Activated CD8-positive, alpha-beta memory T cell treated with anti-CD3 and anti-CD28 coated beads for 36 hours (primary cell): ENCODE data around the gene ATXN2. TPM values are rescaled to one million over a fixed set of nuclear protein-coding genes. Genes with fewer than 3 reads are reported as not detected.

ENCODE experiments used
- CTCF ChIA-PET: fragments of 350-600 bp; sonication (Branson Sonifier 250); formaldehyde crosslinking; loops from one replicate; lab custom pipeline; 2021; ENCODE audit warnings: antibody characterized with exemption; lab: Charles Lee
- POLR2A ChIA-PET: fragments of 350-600 bp; sonication (Branson Sonifier 250); formaldehyde crosslinking; loops from one replicate; lab custom pipeline; 2021; ENCODE audit warnings: antibody characterized with exemption; lab: Charles Lee
- total RNA-seq, 2 experiments: library from RNA; stranded (reverse); gene quantifications; one replicate each; pipeline ENCODE4 v1.2.3, GENCODE V29; 2021

Gene ATXN2
- total RNA-seq, 2 experiments from 2014 or later: 40.8 to 46.3 TPM

DNA sequence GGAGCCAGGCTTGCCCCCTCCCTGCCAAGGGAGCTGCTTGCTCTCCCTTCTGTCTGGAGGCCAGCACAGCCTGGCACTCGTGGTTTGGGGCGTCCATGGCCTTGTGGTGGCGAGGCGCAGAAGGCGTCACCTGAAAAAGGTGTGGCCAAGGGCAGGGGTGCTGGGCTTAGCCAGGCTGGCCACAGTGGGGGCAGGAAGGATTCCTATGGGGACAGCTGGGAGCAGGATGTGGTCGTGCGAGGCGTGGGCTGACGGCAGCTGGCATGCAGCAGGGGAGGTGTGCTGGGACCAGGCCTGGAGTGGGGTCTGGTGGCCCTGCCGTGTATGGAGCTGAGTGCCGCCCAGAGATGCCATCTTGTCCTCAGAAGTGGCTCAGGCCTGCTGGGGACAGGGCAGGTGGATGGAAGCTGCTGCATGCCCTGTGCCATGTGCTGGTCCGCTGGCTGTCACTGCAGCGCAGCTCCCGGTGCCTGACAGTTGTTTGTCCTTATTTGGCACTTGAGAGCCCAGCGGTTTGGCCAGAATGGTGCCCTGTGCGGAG lies 163.4 kb downstream of the ATXN2 start:
- CTCF ChIA-PET: interaction anchor here (1.0 to 3.6 kb wide), 8 partner anchors 8 to 39 kb away, joined by 3 to 27 read pairs (median 8); no protein-coding TSS in a partner anchor
- POLR2A ChIA-PET: interaction anchor here (2.2 to 2.5 kb wide), 2 partner anchors 9 to 31 kb away, joined by 18 to 28 read pairs; partner anchors contain the start of gene SH2B3

DNA sequence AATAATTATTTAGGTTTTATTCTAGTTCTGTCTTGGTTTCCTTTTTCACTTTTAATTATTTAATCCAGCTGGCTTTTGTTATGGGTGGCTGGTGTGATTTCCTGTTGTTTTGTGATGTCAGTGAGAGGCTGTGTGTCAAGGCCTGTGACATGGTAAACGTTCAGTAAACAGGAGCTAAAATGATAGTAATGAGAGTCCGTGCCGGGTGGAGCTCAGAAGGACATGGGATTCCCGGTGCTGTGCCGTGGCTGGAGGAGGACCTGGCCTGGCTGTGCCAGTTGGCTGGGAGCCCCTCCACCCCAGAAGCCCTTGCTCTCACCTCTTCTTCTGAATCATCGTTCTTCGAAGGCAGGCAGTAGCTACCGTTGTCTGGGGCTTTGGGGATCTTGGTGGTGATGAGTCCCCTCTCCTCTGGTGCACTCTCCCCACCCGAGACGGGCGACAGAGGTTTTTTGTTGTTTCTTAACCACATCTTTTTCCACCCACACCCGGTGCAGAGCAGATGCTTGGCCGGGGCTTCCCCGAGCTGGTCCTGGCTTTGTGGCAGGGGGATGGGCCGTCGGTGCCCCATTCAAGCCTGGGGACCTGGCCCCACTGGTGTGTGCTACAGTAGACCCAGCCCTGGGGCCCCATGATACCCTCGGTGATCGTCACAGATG lies 164.3 kb downstream of the ATXN2 start:
- CTCF ChIA-PET: interaction anchor here (0.6 to 3.6 kb wide), 10 partner anchors 9 to 103 kb away, joined by 3 to 27 read pairs (median 6); no protein-coding TSS in a partner anchor
- POLR2A ChIA-PET: interaction anchor here (0.8 to 2.5 kb wide), 3 partner anchors 10 to 34 kb away, joined by 3 to 28 read pairs (median 18); partner anchors contain the start of gene SH2B3

DNA sequence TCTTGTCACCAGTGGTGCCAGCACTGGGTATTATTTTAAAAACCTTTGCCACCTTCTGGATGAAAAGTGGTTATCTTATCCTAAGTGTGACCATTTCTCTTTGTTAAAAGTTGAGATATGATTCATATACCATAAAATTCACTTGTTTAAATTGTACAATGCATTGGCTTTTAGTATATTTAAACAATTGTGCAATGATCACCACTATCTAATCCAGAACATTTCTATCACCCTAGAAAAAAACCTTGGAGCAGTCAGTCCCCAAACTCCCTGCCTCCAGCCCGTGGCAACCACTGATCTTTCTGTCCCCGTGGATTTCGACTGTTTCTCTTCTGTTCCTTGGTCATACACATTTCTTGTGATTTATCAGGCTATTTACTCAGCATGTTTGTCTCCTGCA lies 165.1 kb downstream of the ATXN2 start:
- POLR2A ChIA-PET: interaction anchor here (0.8 to 2.5 kb wide), 3 partner anchors 10 to 34 kb away, joined by 3 to 28 read pairs (median 18); partner anchors contain the start of gene SH2B3

DNA sequence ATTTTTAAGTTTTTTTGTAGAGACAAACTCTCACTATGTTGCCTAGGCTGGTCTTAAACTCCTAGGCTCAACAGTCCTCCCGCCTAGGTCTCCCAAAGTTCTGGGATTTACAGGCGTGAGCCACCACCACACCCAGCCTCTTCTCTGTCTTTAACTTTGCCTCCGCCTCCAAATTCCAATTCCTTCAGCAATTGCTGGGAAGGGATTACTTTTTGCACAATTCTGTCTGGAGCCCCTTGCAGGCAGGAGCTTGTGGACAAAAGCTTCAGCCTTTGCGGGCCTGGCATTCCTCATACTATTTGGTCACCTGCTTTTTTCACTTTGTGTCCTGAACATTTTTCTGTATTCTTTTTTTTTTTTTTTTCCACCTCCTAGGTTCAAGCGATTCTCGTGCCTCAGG lies 167.3 kb downstream of the ATXN2 start:
- CTCF ChIA-PET: interaction anchor here (1.0 to 6.9 kb wide), 4 partner anchors 9 to 34 kb away, joined by 4 to 39 read pairs (median 24); no protein-coding TSS in a partner anchor

More for the DNA sequence above, 165.1 kb downstream of the ATXN2 start:
- CTCF ChIA-PET: interaction anchor here (0.9 to 3.6 kb wide), 5 partner anchors 10 to 37 kb away, joined by 3 to 27 read pairs (median 21); no protein-coding TSS in a partner anchor

DNA sequence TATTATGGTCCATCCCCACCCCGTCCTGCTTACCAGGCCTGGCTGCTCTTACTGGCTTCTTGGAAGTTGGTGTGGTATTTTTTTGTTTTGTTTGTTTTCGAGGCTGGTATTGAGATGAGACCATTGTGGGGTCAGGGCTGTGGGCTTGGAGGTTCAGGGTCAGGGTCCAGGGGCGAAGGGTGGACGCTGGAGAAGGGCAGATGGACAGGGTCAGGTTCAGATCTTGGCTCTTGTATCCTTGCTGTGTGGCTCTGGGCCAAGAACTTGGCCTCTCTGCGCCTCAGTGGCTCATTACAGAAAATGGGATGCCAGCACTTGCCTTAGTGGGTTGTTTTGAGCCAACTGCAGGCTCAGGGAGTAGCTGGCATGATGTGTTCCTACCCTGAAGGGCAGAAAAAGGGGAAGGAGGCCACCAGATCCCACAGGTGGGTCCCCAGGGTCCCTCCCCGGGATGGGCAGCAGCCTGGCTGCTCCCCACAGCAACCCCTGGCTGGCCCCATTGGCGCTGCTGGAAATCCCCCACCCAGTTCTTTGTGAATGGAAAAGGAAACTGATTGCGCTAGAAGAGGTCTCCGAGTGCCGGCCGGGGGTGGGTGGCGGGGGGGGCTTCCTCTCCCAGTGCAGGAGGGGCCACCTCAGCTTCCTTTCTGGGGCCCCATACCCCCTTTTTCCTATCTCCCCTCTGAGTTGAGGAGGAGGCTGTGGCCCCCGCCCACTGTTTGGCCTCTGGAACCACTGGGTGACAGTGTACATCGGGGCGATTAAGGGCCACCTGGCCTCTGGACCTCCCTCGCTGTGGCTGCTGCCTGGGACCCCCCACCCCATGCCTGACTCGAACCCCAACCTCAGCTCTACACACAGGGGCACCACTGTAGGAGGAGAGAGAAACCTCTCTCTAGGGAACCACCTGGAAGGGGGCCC lies 168.4 kb downstream of the ATXN2 start:
- ChIA-PET CTCF (interaction anchor here (1.0 to 6.9 kb wide), 8 partner anchors 9 to 33 kb away, joined by 4 to 39 read pairs (median 12); partner anchors contain the start of gene SH2B3), POLR2A (interaction anchor here (0.7 to 3.3 kb wide), 4 partner anchors 13 to 583 kb away, joined by 3 to 20 read pairs (median 5); partner anchors contain the start of genes ERP29 and TMEM116)

More for the DNA sequence above, 167.3 kb downstream of the ATXN2 start:
- POLR2A ChIA-PET: interaction anchor here (0.6 to 3.3 kb wide), 3 partner anchors 12 to 26 kb away, joined by 3 to 20 read pairs (median 3); partner anchors contain the start of gene SH2B3

DNA sequence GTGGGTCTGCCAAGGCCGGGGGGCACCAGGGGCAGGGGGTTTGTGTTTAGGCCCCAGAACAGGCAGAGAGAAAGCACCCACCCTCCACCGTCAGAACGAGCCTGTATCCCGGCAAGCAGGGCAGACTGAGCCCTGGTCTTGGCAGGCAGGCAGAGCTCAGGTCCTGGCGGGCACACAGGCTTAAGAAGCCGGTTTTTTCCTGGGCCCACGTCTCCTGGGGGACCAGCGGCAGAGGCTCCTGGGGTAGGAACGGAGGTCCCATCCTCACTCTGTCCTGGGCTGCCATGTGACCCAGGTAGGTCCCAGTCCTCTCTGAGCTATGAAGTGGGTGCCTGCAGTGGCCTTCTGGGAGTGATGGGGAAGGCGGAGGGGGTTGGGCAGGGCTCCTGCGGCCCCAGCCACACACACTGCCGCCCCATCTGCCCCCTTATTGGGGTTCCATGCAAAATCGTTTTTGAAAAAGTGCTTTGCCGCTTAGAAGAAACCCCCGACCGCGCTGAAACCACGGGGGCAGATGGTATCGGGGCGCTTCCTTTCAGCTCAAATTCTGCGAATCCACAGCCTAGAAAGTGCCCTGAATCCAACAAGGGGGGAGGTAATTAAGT lies 169.2 kb downstream of the ATXN2 start:
- ChIA-PET POLR2A (interaction anchor here (0.9 to 3.3 kb wide), 3 partner anchors 14 to 583 kb away, joined by 3 to 20 read pairs (median 7); partner anchors contain the start of genes ERP29 and TMEM116), CTCF (interaction anchor here (0.7 to 6.9 kb wide), 9 partner anchors 10 to 99 kb away, joined by 3 to 39 read pairs (median 7); partner anchors contain the start of gene SH2B3)

DNA sequence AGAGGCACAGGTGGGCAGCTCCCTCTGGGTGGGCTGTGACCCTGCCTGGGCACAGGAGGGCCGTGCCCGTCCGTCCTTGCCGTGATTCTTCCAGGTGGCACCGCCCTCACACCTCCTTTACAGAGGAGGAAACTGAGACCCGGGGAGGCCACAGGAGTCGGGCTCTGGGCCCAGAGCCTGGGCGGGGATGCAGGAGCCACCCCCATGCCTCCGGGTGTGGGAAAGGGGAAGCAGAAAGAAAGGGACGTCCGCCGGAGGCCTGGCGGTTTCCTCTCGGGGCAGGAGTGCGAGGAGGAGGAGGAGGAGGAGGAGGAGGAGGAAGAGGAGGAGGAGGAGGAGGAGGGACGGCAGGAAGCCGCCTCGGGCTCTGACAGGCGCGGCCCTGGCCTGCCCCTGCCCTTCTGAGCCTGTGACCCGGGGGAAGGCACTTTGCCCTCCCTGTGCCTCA lies 170.4 kb downstream of the ATXN2 start:
- CTCF ChIA-PET: interaction anchor here (1.5 to 6.9 kb wide), 7 partner anchors 9 to 31 kb away, joined by 4 to 39 read pairs (median 11); partner anchors contain the start of gene SH2B3
- POLR2A ChIA-PET: interaction anchor here (1.5 kb wide), 1 partner anchor 24 kb away, joined by 7 read pairs; no protein-coding TSS in a partner anchor

DNA sequence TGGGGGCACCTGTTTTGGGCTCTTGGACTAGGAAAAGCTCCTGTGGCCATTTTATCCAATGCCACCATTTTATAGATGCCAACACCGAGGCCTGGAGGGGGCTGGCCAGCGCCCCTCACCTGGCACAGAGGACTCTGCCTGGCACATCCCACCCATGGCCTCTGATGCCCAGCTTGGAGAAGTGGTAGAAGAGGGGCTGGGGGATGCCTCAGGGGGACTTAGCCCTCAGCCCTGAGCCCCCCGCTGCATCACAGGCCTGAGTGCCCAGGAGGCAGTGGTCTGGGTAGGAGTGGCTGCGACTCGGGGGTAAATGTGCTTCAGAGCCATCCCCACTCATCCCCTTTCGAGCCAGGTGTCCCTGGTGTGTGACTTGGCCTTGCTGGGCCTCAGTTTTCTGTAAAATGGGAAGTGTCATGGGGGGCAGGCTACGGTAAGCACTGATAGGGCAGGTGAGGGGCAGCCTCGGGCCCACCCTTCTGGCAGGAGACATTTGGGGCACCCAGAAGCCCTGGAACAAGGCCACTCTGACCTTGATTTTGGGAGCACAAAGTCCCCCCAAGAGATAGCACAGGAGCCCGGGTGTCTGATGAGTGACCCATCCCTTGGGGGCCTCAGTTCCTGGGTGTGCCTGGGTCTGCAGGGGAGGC lies 170.9 kb downstream of the ATXN2 start:
- POLR2A ChIA-PET: no interaction called here

DNA sequence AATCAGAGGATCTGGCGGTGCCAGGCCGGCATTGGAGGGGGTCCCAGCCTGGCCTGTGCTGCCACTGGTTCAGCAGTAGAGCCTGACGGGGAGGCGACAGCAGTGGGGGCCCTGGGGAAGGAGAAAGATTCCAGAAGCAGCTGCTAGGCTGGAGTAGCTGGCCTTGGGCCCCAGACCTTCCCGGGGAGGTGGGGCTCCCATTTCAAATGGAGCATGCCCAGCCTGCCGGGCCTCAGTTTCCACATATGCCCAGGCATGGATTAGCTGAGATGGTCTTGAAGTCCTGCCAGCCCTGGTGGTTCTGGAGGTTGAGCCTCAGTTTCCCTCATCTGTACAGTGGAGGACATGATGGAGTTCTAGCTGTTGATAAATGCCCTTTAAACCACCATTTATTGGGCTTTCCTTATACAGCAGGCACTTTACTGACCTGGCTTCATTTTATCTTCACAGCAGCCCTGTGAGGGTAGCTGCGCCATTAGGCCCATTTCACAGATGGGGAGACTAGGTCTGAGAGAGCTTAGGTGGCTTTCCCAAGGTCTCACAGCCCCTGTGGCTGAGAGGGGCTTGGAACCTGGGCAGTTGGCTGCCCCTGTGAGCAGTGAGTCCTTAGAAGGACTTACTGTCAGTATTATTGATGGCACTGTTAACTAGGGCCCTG lies 171.6 kb downstream of the ATXN2 start:
- CTCF ChIA-PET: interaction anchor here (0.7 to 6.9 kb wide), 5 partner anchors 16 to 30 kb away, joined by 3 to 39 read pairs (median 4); no protein-coding TSS in a partner anchor

More for the DNA sequence above, 170.9 kb downstream of the ATXN2 start:
- CTCF ChIA-PET: interaction anchor here (0.8 to 6.9 kb wide), 4 partner anchors 16 to 30 kb away, joined by 3 to 39 read pairs (median 16); partner anchors contain the start of gene SH2B3

DNA sequence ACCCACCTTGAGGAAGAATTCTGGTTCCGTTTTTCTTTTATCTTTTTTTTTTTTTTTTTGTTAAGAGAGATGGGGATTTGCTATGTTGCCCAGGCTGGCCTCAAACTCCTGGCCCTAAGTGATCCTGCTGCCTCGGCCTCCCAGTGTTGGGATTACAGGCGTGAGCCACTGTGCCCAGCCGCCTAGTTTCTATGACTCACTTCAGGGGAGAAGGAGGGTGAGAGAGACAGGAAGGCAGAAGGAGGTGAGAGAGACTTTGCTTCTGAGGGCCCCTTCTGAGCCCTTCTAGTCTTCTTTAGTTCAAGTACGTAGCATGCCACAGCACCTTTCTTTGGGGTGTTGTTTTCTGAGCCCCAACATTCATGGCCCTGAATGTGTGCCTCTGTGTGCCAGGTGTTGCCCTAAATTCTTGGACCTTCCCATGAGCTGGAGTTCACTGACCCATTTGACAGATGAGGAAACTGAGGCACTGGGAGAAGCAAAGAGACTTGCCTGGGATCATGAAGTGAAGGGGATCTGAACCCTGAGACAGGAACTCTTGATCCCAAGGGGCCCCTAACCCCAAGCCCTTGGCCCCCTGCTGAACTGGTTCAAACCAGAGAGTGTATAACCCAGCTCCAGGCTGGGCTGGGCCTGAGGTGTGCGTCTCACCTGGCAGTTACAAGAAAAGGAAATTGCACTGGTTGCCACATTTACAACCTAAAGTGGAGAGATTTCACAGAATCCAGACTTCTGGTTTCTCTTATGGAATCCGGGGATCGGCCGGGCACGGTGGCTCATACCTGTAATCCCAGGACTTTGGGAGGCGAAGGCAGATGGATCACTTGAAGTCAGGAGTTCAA lies 172.6 kb downstream of the ATXN2 start:
- POLR2A ChIA-PET: interaction anchor here (0.9 to 1.0 kb wide), 2 partner anchors 17 to 22 kb away, joined by 3 read pairs; no protein-coding TSS in a partner anchor
- CTCF ChIA-PET: interaction anchor here (0.7 to 6.9 kb wide), 5 partner anchors 17 to 29 kb away, joined by 3 to 39 read pairs (median 4); no protein-coding TSS in a partner anchor

More for the DNA sequence above, 171.6 kb downstream of the ATXN2 start:
- POLR2A ChIA-PET: interaction anchor here (0.9 kb wide), 1 partner anchor 18 kb away, joined by 3 read pairs; no protein-coding TSS in a partner anchor

DNA sequence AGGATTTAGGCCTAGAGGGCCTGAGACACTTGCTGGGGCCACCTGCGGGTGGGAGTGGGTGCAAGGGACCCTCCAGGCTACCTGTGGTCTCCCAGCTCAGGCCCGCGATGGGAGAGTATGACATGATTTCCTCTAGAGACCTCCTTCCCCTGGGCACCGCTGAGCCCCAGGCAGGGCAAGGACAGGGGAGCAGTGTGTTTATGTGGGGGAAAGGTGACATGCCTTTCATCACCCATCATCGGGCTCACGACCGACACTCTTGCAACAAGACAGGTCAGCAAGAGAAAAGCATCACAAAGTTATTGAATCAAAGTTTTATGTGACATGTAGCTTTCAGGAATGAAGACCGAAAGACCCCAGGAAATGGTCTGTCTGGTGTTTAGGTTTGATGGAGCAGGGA lies 173.5 kb downstream of the ATXN2 start:
- ChIA-PET POLR2A (interaction anchor here (1.0 kb wide), 1 partner anchor 21 kb away, joined by 3 read pairs; no protein-coding TSS in a partner anchor), CTCF (interaction anchor here (0.9 to 6.9 kb wide), 3 partner anchors 19 to 28 kb away, joined by 3 to 39 read pairs (median 3); no protein-coding TSS in a partner anchor)

DNA sequence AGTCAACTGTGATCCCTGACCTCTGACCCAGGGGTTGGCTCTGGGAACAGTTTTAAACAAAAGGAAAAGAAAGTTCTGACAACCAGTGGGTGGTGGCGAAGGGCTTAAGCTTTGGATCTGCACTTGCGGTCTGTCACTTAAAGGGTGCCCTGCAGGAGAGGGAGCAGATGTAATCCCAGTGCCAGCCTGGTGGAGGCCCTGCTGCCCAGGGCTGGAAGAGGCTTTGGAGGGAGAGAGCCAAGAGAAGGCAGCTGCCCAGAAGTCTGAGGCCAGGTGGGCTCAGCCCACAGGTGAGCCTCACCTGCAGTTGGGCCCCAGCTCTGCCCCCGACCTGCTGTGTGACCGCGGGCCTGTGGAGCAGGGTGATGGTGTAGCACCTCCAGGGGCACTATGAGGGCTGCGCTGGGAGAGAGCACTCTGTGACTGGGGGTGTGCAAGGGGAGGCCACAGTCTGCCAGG lies 174.3 kb downstream of the ATXN2 start:
- ChIA-PET POLR2A (interaction anchor here (1.0 kb wide), 1 partner anchor 18 kb away, joined by 3 read pairs; no protein-coding TSS in a partner anchor), CTCF (interaction anchor here (0.9 to 1.0 kb wide), 2 partner anchors 25 to 28 kb away, joined by 3 read pairs; no protein-coding TSS in a partner anchor)

- CTCF ChIA-PET: interaction anchor here (0.9 kb wide), 1 partner anchor 28 kb away, joined by 3 read pairs; no protein-coding TSS in a partner anchor
Observed at GRCh38 chr12:111424189-111424792, 174.8 kb downstream of the ATXN2 start.

DNA sequence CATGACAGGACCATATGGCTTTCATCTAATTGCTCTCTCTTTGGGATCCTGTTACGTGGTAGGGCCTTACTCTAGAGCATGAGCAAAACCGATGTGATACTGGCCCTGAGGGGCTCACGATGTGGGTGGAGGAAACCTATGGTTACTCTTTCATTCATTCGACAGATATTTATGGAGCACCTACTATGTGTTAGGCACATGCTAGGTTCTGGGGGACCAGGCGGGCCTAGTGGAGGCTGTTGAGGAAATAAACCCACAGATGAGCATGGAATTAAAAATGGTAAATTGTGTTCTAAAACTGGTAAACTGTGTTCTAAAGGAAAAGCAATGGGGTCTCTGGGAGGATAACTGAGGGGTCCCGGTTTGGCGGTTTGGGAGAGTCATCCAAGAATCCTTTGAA lies 178.6 kb downstream of the ATXN2 start:
- POLR2A ChIA-PET: no interaction called here
- CTCF ChIA-PET: interaction anchor here (0.7 to 2.0 kb wide), 2 partner anchors 9 to 491 kb away, joined by 4 to 7 read pairs; no protein-coding TSS in a partner anchor

More at GRCh38 chr12:111424189-111424792, 174.8 kb downstream of the ATXN2 start:
- POLR2A ChIA-PET: interaction anchor here (1.0 kb wide), 1 partner anchor 19 kb away, joined by 3 read pairs; no protein-coding TSS in a partner anchor
